T-cell (primary cell): ENCODE data around the gene RASL10A. TPM values are rescaled to one million over a fixed set of nuclear protein-coding genes. Genes with fewer than 3 reads are reported as not detected.

Experiments
- ATAC-seq, 4 experiments: fragments of 200-7000 bp in 3 of 4; fragments of 150-1000 bp in 1 of 4; cut with Tn5 transposase; replicated peaks in 1 of 4; 1 replicate in 3 of 4; 2 replicates in 1 of 4; pipeline ENCODE4 v1.10.0; 2021; ENCODE audit warnings: moderate library complexity in 3 of 4, mild to moderate bottlenecking in 2 of 4, moderate number of reproducible peaks in 1 of 4
- CTCF ChIA-PET, 2 donors: fragments of 300-600 bp; sonication (Branson Sonifier 250); formaldehyde crosslinking; loops; one replicate each; lab custom pipeline; 2022; ENCODE audit warnings: antibody characterized with exemption in 2 of 2; lab: Charles Lee
- POLR2A ChIA-PET, 2 donors: fragments of 300-600 bp; sonication (Branson Sonifier 250); formaldehyde crosslinking; loops; one replicate each; lab custom pipeline; 2022; ENCODE audit warnings: antibody characterized with exemption in 2 of 2; lab: Charles Lee
- DNase-seq, 35 experiments: peaks; one replicate each; pipeline versions ENCODE4 v3.0.0 to v3.0.0-alpha.2; 2013 to 2023
- H3K27ac ChIP-seq: one replicate; pipeline ENCODE4 v1.5.1; 2013; ENCODE audit warnings: low read length
- H3K27me3 ChIP-seq, 2 experiments: replicated peaks in 1 of 2; 1 replicate in 1 of 2; 2 replicates in 1 of 2; pipeline versions ENCODE4 v1.6.1 to v1.7.0; 2013; ENCODE audit warnings: low read length in 1 of 2, mixed read lengths in 1 of 2; ENCODE audit not compliant: control insufficient read depth in 2 of 2, insufficient read depth in 2 of 2; ENCODE audit errors: extremely low read depth in 1 of 2
- H3K36me3 ChIP-seq, 2 donors: 1 replicate in 1 of 2; 2 replicates in 1 of 2; pipeline versions ENCODE4 v1.6.1 to v1.7.0; 2013; ENCODE audit warnings: low read length in 1 of 2; ENCODE audit not compliant: control insufficient read depth in 2 of 2, insufficient read depth in 1 of 2; ENCODE audit errors: extremely low read depth in 1 of 2
- H3K4me1 ChIP-seq, 2 experiments: 1 replicate in 1 of 2; 2 replicates in 1 of 2; pipeline versions ENCODE4 v1.6.1 to v1.7.0; 2013; ENCODE audit warnings: low read length in 2 of 2, mixed read lengths in 1 of 2; ENCODE audit not compliant: insufficient read depth in 2 of 2, control insufficient read depth in 1 of 2; ENCODE audit errors: extremely low read depth in 1 of 2
- H3K4me3 ChIP-seq, 2 donors: 1 replicate in 1 of 2; 2 replicates in 1 of 2; pipeline versions ENCODE4 v1.5.1 to v1.7.0; 2013; ENCODE audit warnings: mild to moderate bottlenecking in 2 of 2, low read length in 1 of 2, moderate library complexity in 1 of 2; ENCODE audit not compliant: control insufficient read depth in 1 of 2; ENCODE audit errors: extremely low read depth in 1 of 2
- H3K9me3 ChIP-seq: 2 replicates; pipeline ENCODE4 v1.7.0; 2013
- H3K27ac Mint-ChIP-seq, 2 donors: one replicate each; pipeline ENCODE4 v1.8.0; 2020 to 2021; ENCODE audit warnings: mild to moderate bottlenecking in 2 of 2, mixed read lengths in 2 of 2
- H3K27me3 Mint-ChIP-seq, 2 donors: one replicate each; pipeline ENCODE4 v1.8.0; 2021 to 2022; ENCODE audit warnings: mixed read lengths in 2 of 2
- H3K36me3 Mint-ChIP-seq: one replicate; pipeline ENCODE4 v1.8.0; 2021; ENCODE audit warnings: mixed read lengths
- H3K4me1 Mint-ChIP-seq, 3 donors: one replicate each; pipeline ENCODE4 v1.8.0; 2020 to 2022; ENCODE audit warnings: mixed read lengths in 3 of 3, mild to moderate bottlenecking in 1 of 3
- H3K4me3 Mint-ChIP-seq, 3 donors: one replicate each; pipeline ENCODE4 v1.8.0; 2020 to 2022; ENCODE audit warnings: mild to moderate bottlenecking in 3 of 3, mixed read lengths in 3 of 3, moderate library complexity in 3 of 3
- H3K9me3 Mint-ChIP-seq, 3 donors: one replicate each; pipeline ENCODE4 v1.8.0; 2020 to 2022; ENCODE audit warnings: mixed read lengths in 3 of 3
- WGBS: methylation state at CpG from one replicate; pipeline ENCODE4 v1.1.5; 2013; ENCODE audit warnings: missing lambda C conversion rate; ENCODE audit not compliant: insufficient coverage; 5-methylcytosine and 5-hydroxymethylcytosine counted together
- total RNA-seq, 35 experiments: library from RNA in 6 of 35; stranded (reverse) in 6 of 35; fragments of 120-200 nt in 1 of 35; gene quantifications; one replicate each; pipeline versions ENCODE4 v1.2.1 to v1.2.4 and lab custom pipeline; 2013 to 2026

RASL10A gene
- total RNA-seq, 5 donors from 2014 or later (not counting 1 experiment from before 2014, with no cell fraction given), result 0.33 to 1.2 (median 0.71) TPM; not detected in 1

GRCh38 chr22:29308148-29308790 lies 7.2 kb downstream of the RASL10A start:
- Mint-ChIP-seq H3K27ac (no peak overlapping the region), H3K4me3 (peak overlapping the region in 2 of 3 donors; percentile 11 to 37), H3K36me3 (no peaks in the 10 kb centered on the region), H3K4me1 (peaks cover 4 to 34% (median 12%) of the 10 kb centered on the region in 3 donors), H3K9me3 (no peaks in the 10 kb centered on the region), H3K27me3 (peaks cover 25 to 41% of the 10 kb centered on the region in 2 donors)
- ChIA-PET POLR2A (no interaction called here), CTCF (no interaction called here)
- H3K9me3 ChIP-seq, result no peaks in the 10 kb centered on the region
- H3K27ac ChIP-seq, result no peak overlapping the region
- WGBS, result 94% methylated on average over 48 of the region's 50 CpGs
- peaks cover 0 to 46% of the 10 kb centered on the region in 2 experiments for H3K4me1 ChIP-seq
- H3K27me3 ChIP-seq, result peaks cover 0 to 65% of the 10 kb centered on the region in 2 experiments
- DNase-seq (no peak), ATAC-seq (no peak)
- H3K4me3 ChIP-seq, result no peak overlapping the region
- H3K36me3 ChIP-seq, result no peaks in the 10 kb centered on the region

DNA sequence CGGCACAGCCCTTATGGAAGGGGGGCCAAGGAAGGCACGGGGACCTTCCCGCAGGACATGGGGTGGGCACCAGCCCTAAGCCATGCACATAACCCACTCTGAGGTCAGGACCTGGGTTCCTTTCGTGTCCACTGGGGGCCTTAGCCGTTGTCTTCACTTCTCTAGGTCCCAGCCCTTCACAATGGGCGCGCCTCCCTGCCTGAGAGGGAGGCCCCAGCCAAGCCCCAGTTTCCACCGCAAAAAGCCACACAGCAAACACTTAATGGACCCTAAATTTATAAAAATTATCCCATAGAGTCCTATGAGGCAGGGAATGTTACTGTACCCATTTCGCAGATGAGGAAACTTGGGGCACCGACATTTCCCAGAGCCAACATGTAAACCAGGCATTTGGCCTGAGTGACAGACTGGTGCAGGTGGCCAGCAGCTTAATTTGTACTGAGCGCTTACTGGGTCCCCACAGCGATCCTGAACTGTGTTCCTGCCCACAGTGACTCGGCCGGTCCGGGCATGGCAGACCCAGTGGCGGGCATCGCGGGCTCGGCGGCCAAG lies 7.8 kb downstream of the RASL10A start:
- Histone ChIP-seq H3K4me3 (no peak overlapping the region), H3K27ac (no peak overlapping the region), H3K4me1 (peaks cover 0 to 42% of the 10 kb centered on the region in 2 experiments), H3K27me3 (peaks cover 0 to 60% of the 10 kb centered on the region in 2 experiments), H3K9me3 (no peaks in the 10 kb centered on the region), H3K36me3 (no peaks in the 10 kb centered on the region)
- DNase-seq (no peak), ATAC-seq (no peak)
- peaks cover 19 to 35% of the 10 kb centered on the region in 2 donors for H3K27me3 Mint-ChIP-seq
- H3K4me1 Mint-ChIP-seq, result peaks cover 4 to 29% (median 12%) of the 10 kb centered on the region in 3 donors
- H3K4me3 Mint-ChIP-seq, result peak overlapping the region; percentile 70 to 80 (median 79)
- no peaks in the 10 kb centered on the region for H3K36me3 Mint-ChIP-seq
- H3K27ac Mint-ChIP-seq, result no peak overlapping the region
- ChIA-PET CTCF (no interaction called here), POLR2A (no interaction called here)
- no peaks in the 10 kb centered on the region for H3K9me3 Mint-ChIP-seq
- 91% methylated on average over 12 of the region's 20 CpGs for WGBS

DNA sequence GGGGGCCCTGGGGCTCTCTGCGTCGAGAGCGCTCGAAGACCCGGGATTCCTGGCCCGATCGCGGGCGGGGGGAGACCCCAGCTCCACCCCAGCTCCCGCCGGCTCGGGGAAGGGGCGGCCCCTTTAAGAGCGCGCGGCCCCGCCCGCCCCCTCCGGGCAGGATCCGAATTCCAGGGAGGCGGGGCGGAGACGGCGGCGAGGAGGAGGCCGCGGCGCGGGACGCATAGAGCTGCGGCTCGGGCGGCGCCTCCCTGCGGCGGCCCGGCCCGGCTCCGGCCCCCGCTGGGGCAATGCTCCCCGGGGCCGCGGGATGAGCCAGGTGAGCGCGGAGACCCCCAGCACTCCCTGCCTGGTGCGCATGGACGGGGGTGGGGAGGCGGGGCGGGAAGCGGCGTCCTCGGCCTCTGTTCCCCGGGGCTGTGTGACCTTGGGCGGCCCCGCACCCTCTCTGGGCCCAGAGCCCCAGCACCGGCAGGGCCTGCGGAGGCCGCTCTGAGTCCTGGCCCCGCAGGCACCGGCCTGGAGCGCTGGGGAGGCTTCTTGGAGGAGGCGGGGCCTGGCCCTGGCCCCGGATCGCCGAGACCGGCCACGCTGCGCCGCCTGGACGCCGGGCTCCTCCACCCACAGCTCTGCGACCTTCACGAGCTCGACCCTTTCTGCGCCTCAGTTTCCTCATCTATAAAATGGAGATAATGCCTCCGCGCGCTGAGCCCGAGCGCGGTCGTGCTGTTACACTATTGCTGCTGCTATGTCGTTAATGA lies 8.5 kb downstream of the RASL10A start:
- Histone ChIP-seq H3K27me3 (peaks cover 0 to 54% of the 10 kb centered on the region in 2 experiments), H3K27ac (no peak overlapping the region), H3K9me3 (no peaks in the 10 kb centered on the region), H3K4me1 (peaks cover 0 to 42% of the 10 kb centered on the region in 2 experiments), H3K4me3 (peak overlapping the region; percentile 65 to 82), H3K36me3 (no peaks in the 10 kb centered on the region)
- H3K36me3 Mint-ChIP-seq, result no peaks in the 10 kb centered on the region
- H3K9me3 Mint-ChIP-seq, result no peaks in the 10 kb centered on the region
- peak; percentile 44 to 54 (median 52) for ATAC-seq
- H3K4me1 Mint-ChIP-seq, result peaks cover 4 to 26% (median 10%) of the 10 kb centered on the region in 3 donors
- H3K27me3 Mint-ChIP-seq, result peaks cover 14 to 29% of the 10 kb centered on the region in 2 donors
- peak in 4 of 35 experiments; percentile 19 to 45 (median 32) for DNase-seq
- CTCF ChIA-PET, result no interaction called here
- POLR2A ChIA-PET, result no interaction called here
- WGBS, result 19% methylated on average over 78 of the region's 83 CpGs
- H3K27ac Mint-ChIP-seq, result no peak overlapping the region
- peak overlapping the region; percentile 70 to 83 (median 79) for H3K4me3 Mint-ChIP-seq

DNA sequence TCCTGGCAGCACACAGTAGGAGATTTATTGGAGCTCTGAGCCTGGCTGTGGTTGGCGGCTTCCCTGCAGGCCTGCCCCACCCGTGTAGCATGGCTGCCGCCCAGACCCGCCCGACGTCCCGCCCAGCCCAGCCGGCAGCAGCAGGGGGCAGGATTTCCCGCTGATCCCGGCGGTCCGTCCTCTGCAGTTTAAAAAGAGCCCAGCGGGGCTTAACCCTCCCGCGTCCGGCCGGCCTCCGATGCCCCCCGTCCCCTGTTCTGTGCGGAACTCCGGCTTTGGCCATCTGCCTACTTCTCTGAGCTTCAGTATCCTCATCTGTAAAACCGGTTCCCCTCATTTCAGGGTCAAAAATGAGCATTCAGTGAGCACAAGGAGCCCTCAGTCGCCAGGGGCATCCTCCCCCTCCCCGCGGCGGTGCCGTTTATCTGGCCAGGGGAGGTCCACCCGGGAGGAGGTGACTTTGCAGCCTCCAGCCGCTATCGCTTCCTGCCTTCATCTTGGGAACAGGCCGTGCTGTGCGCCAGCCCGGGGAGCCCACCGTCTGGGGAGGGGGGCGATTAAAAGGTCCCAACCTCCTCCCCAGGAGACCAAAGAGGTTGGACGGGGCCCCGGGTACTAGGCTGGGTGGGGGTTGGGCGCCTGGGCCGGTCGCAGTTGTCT lies 9.2 kb downstream of the RASL10A start, which contains the start of gene GAS2L1:
TSS of gene GAS2L1 (plus strand) at position 476 of the 660 bp plus-strand sequence. CDS start 1,456 bp downstream, outside the sequence.
- Mint-ChIP-seq H3K36me3 (no peaks in the 10 kb centered on the region), H3K27ac (no peak within 1 kb of the TSS), H3K4me3 (peak within 1 kb of the TSS; percentile 70 to 83 (median 79)), H3K4me1 (peaks cover 4 to 25% (median 10%) of the 10 kb centered on the region in 3 donors), H3K9me3 (no peaks in the 10 kb centered on the region), H3K27me3 (peaks cover 14 to 28% of the 10 kb centered on the region in 2 donors)
- Histone ChIP-seq H3K4me1 (peaks cover 0 to 42% of the 10 kb centered on the region in 2 experiments), H3K27ac (no peak within 1 kb of the TSS), H3K27me3 (peaks cover 0 to 49% of the 10 kb centered on the region in 2 experiments), H3K36me3 (peaks cover 0 to 2% of the 10 kb centered on the region in 2 donors), H3K9me3 (no peaks in the 10 kb centered on the region), H3K4me3 (peak within 1 kb of the TSS; percentile 65 to 82)
- peak; percentile 25 to 52 (median 50) for ATAC-seq
- 1% methylated on average over 30 of the region's 40 CpGs for WGBS
- ChIA-PET POLR2A (no interaction called here), CTCF (no interaction called here)
- peak in 13 of 35 experiments; percentile 15 to 53 (median 36) for DNase-seq

DNA sequence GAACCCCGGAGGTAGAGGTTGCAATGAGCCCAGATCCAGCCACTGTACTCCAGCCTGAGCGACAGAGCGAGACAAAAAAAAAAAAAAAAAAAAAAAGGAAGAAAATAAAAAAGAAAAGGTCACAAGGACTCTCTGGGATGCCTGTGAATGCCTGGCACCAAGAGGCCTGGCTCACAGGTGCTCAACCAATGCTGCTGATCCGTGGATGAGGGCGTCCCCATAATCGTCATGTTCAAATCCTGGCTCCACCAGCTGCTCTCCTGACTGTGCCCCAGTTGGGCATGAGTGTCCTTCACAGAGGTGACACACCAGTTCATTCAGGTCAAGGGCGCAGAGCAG lies 9.7 kb downstream of the RASL10A start:
- Histone ChIP-seq H3K27me3 (peaks cover 0 to 44% of the 10 kb centered on the region in 2 experiments), H3K9me3 (no peaks in the 10 kb centered on the region), H3K4me1 (peaks cover 0 to 37% of the 10 kb centered on the region in 2 experiments), H3K4me3 (peak overlapping the region; percentile 65 to 82), H3K27ac (no peak overlapping the region), H3K36me3 (peaks cover 0 to 5% of the 10 kb centered on the region in 2 donors)
- no peak overlapping the region for H3K27ac Mint-ChIP-seq
- H3K36me3 Mint-ChIP-seq, result peaks cover 5% of the 10 kb centered on the region
- peaks cover 14 to 28% of the 10 kb centered on the region in 2 donors for H3K27me3 Mint-ChIP-seq
- WGBS, result 56% methylated on average over 7 of the region's 7 CpGs
- peaks cover 4 to 27% (median 8%) of the 10 kb centered on the region in 3 donors for H3K4me1 Mint-ChIP-seq
- ChIA-PET POLR2A (interaction anchor here in 1 of 2 donors (0.6 kb wide), 2 partner anchors 10 to 28 kb away, joined by 5 read pairs; no protein-coding TSS in a partner anchor), CTCF (interaction anchor here in 1 of 2 donors (0.7 kb wide), 1 partner anchor 706 kb away, joined by 4 read pairs; no protein-coding TSS in a partner anchor)
- no peaks in the 10 kb centered on the region for H3K9me3 Mint-ChIP-seq
- peak in 1 of 4 experiments; percentile 2 for ATAC-seq
- DNase-seq, result no peak
- peak overlapping the region; percentile 70 to 83 (median 73) for H3K4me3 Mint-ChIP-seq
